K562 (cell line): ENCODE measurements around the gene GATB. TPM values are rescaled to one million over a fixed set of nuclear protein-coding genes. Genes with fewer than 3 reads are reported as not detected.
A peak's percentile ranks its signal among the peaks of the same experiment; 100 is the strongest.

Experiments
- BCL6 ChIP-seq: fragments of 250-450 bp; sonication (Bioruptor Pico); IDR thresholded peaks from 2 replicates; pipeline ENCODE4 v1.4.0; 2020
- CREM ChIP-seq: IDR thresholded peaks from 2 replicates; pipeline ENCODE4 v1.6.1; 2014; ENCODE audit warnings: antibody characterized with exemption, low read depth
- CSDE1 ChIP-seq, 2 experiments: fragments of 450-650 bp; IDR thresholded peaks; 2 replicates each; pipeline ENCODE4 v1.6.1; 2016; ENCODE audit warnings: mild to moderate bottlenecking in 1 of 2
- DACH1 ChIP-seq: fragments of 450-650 bp; IDR thresholded peaks from 2 replicates; pipeline ENCODE4 v1.6.1; 2018; ENCODE audit not compliant: partially characterized antibody
- E2F5 ChIP-seq: sonication (generic); formaldehyde crosslinking; IDR thresholded peaks from 2 replicates; pipeline ENCODE4 v1.8.0; 2022; ENCODE audit warnings: mild to moderate bottlenecking, missing genetic modification reagents
- EP400 ChIP-seq: fragments of 450-650 bp; IDR thresholded peaks from 2 replicates; pipeline ENCODE4 v1.6.1; 2017; ENCODE audit warnings: antibody characterized with exemption, mild to moderate bottlenecking, moderate library complexity
- ETV6 ChIP-seq, 3 experiments: fragments of 150-350 bp in 1 of 3; sonication (generic) in 1 of 3; formaldehyde crosslinking in 1 of 3; IDR thresholded peaks; 2 replicates each; pipeline versions ENCODE4 v1.6.1 to v1.8.0; 2014 to 2022; ENCODE audit warnings: borderline replicate concordance in 2 of 3, low read depth in 2 of 3, antibody characterized with exemption in 1 of 3, low read length in 1 of 3, mild to moderate bottlenecking in 1 of 3, missing genetic modification reagents in 1 of 3
- FOS ChIP-seq: IDR thresholded peaks from 3 replicates; pipeline ENCODE4 v1.6.1; 2011; ENCODE audit not compliant: insufficient read length; ENCODE audit errors: extremely low read depth
- IRF1 ChIP-seq: sonication (generic); formaldehyde crosslinking; IDR thresholded peaks from 2 replicates; pipeline ENCODE4 v1.8.0; 2022; ENCODE audit warnings: missing genetic modification reagents, mild to moderate bottlenecking, borderline replicate concordance
- KDM4B ChIP-seq, 2 experiments: fragments of 450-650 bp in 1 of 2; sonication (generic) in 1 of 2; IDR thresholded peaks; 2 replicates each; pipeline ENCODE4 v1.6.1; 2016 to 2017; ENCODE audit warnings: borderline replicate concordance in 2 of 2, antibody characterized with exemption in 1 of 2, low read depth in 1 of 2, mild to moderate bottlenecking in 1 of 2
- MAX ChIP-seq: sonication (generic); formaldehyde crosslinking; IDR thresholded peaks from 2 replicates; pipeline ENCODE4 v1.9.0; 2022; ENCODE audit warnings: mild to moderate bottlenecking, missing genetic modification reagents
- MNT ChIP-seq, 2 experiments: fragments of 450-650 bp; conservative IDR thresholded peaks; 2 replicates each; pipeline ENCODE4 v1.6.1; 2017; ENCODE audit warnings: mild to moderate bottlenecking in 2 of 2, moderate library complexity in 2 of 2
- MTA2 ChIP-seq: fragments of 450-650 bp; IDR thresholded peaks from 2 replicates; pipeline ENCODE4 v1.6.1; 2016; ENCODE audit warnings: low read depth
- MTA3 ChIP-seq: fragments of 450-650 bp; formaldehyde crosslinking; IDR thresholded peaks from 2 replicates; pipeline ENCODE4 v1.6.1; 2017; ENCODE audit warnings: mild to moderate bottlenecking, borderline replicate concordance
- PHF8 ChIP-seq: fragments of 200-600 bp; sonication (generic); IDR thresholded peaks from 2 replicates; pipeline ENCODE4 v1.6.1; 2012; ENCODE audit warnings: mixed run types, mild to moderate bottlenecking, inconsistent platforms, low read length, moderate library complexity, borderline replicate concordance
- PML ChIP-seq: IDR thresholded peaks from 2 replicates; pipeline ENCODE4 v1.6.1; 2012; ENCODE audit warnings: low read length, inconsistent platforms
- PURB ChIP-seq: sonication (generic); formaldehyde crosslinking; IDR thresholded peaks from 2 replicates; pipeline ENCODE4 v1.9.0; 2021; ENCODE audit warnings: low read depth, mild to moderate bottlenecking, missing genetic modification reagents
- SETDB1 ChIP-seq: IDR thresholded peaks from one replicate; pipeline ENCODE4 v1.6.1; 2012; ENCODE audit warnings: low read length, control low read depth, inconsistent platforms
- SMAD4 ChIP-seq: fragments of 250-450 bp; sonication (Bioruptor Pico); conservative IDR thresholded peaks from 2 replicates; pipeline ENCODE4 v1.8.0; 2021; ENCODE audit warnings: inconsistent platforms, mild to moderate bottlenecking, moderate library complexity
- SMARCB1 ChIP-seq: IDR thresholded peaks from 2 replicates; pipeline ENCODE4 v1.6.1; 2011; ENCODE audit warnings: improper control_type of control experiment, low read depth; ENCODE audit not compliant: insufficient read length
- SRSF3 ChIP-seq: fragments of 200-400 bp; formaldehyde crosslinking; IDR thresholded peaks from 2 replicates; pipeline ENCODE4 v1.6.1; 2016; ENCODE audit warnings: mild to moderate bottlenecking, low read length, moderate library complexity; ENCODE audit not compliant: insufficient read depth
- TAF7 ChIP-seq: fragments of 450-650 bp; IDR thresholded peaks from 2 replicates; pipeline ENCODE4 v1.6.1; 2016; ENCODE audit warnings: missing genetic modification characterization, missing compliant biosample characterization
- TFE3 ChIP-seq: fragments of 450-650 bp; formaldehyde crosslinking; IDR thresholded peaks from 2 replicates; pipeline ENCODE4 v1.4.0; 2020; ENCODE audit warnings: mild to moderate bottlenecking, mixed read lengths
- ZC3H8 ChIP-seq: fragments of 450-650 bp; IDR thresholded peaks from 2 replicates; pipeline ENCODE4 v1.6.1; 2017
- ZNF184 ChIP-seq: sonication (generic); formaldehyde crosslinking; IDR thresholded peaks from 2 replicates; pipeline ENCODE4 v1.5.0; 2020; ENCODE audit warnings: missing genetic modification reagents
- ZNF408 ChIP-seq: fragments of 250-450 bp; sonication (Bioruptor Pico); IDR thresholded peaks from 2 replicates; pipeline ENCODE4 v1.4.0; 2020; ENCODE audit warnings: low read depth, mild to moderate bottlenecking, moderate library complexity
- ZNF75A ChIP-seq: fragments of 450-650 bp; formaldehyde crosslinking; IDR thresholded peaks from 2 replicates; pipeline ENCODE4 v1.4.0; 2020; ENCODE audit warnings: mild to moderate bottlenecking
- polyA plus RNA-seq, 8 experiments: library from polyadenylated mRNA; depleted of rRNA in 4 of 8; stranded (reverse) in 5 of 8; unstranded in 3 of 8; fragments of >200 nt; fragmentation: Nextera tagmentation in 2 of 8; fragmentation: Illumina TruSeq in 1 of 8; extraction: Ambion mirVana in 2 of 8; extraction: Trizol in 1 of 8; gene quantifications; 2 replicates each; pipeline versions ENCODE4 v1.2.1 to v1.2.3, GENCODE V29; 2011 to 2014; ENCODE audit warnings: inconsistent platforms in 1 of 8, missing spikeins in 1 of 8
- total RNA-seq, 7 experiments: library from RNA; depleted of rRNA in 6 of 7; stranded (reverse); fragments of >200 nt in 6 of 7; fragmentation: Illumina TruSeq in 2 of 7; extraction: Trizol in 2 of 7; gene quantifications; 2 replicates each; pipeline versions ENCODE4 v1.2.1 to v1.2.3, GENCODE V29; 2011 to 2021; ENCODE audit warnings: low replicate concordance in 1 of 7

GATB gene
- total and polyA plus RNA-seq, 9 of the 15 experiments (the other 6 are each of a cell fraction or from before 2014, with no cell fraction given) = 15.3 to 31.8 (median 26.2) TPM

GRCh38 chr4:151744614-151745013, 16.2 kb downstream of the GATB start (continued):
- no peak for TF ChIP-seq MNT (conservative IDR thresholded peaks at IDR 0.05)
- no peak for TF ChIP-seq SETDB1
- TF ChIP-seq ZC3H8 = no peak
- no peak for TF ChIP-seq DACH1
- TF ChIP-seq MAX (CRISPR knock-in tag) = no peak
- TF ChIP-seq CSDE1 (IDR thresholded peaks at IDR 0.05) = no peak
- no peak for TF ChIP-seq IRF1 (CRISPR knock-in tag)
- no peak for TF ChIP-seq TAF7 (tag)
- no peak for TF ChIP-seq ZNF75A
- no peak for TF ChIP-seq BCL6
- TF ChIP-seq ZNF408 = no peak
- no peak for TF ChIP-seq SRSF3
- TF ChIP-seq PML = no peak
- TF ChIP-seq ZNF184 (CRISPR knock-in tag) = no peak
- no peak for TF ChIP-seq PHF8
- TF ChIP-seq MTA2 = no peak
- peak; percentile 49 for TF ChIP-seq FOS
- no peak for TF ChIP-seq SMARCB1
- TF ChIP-seq MTA3 = no peak
- no peak for TF ChIP-seq E2F5 (CRISPR knock-in tag)
- TF ChIP-seq KDM4B (IDR thresholded peaks at IDR 0.05; ENCODE audit: borderline replicate concordance in 2 of 2, low read depth in 1 of 2) = no peak
- no peak for TF ChIP-seq PURB
- no peak for TF ChIP-seq SMAD4
- TF ChIP-seq CREM = 0 out of 2 replicates have a peak, but pooled peaks have one; percentile 29
- no peak for TF ChIP-seq TFE3 (CRISPR knock-in tag)
- no peak for TF ChIP-seq ETV6 (IDR thresholded peaks at IDR 0.05; ENCODE audit: borderline replicate concordance in 1 of 2, low read depth in 2 of 2, low read length in 1 of 2)
- TF ChIP-seq ETV6 (CRISPR knock-in tag; IDR thresholded peaks at IDR 0.05; ENCODE audit: borderline replicate concordance) = no peak
- TF ChIP-seq EP400 = peak; percentile 41; the same call in 1 of the 2 replicates
